GM12801 (cell line): ENCODE results near the gene SELENOV.

Source experiments
- CTCF ChIP-seq: IDR thresholded peaks from one replicate; pipeline ENCODE4 v1.5.1; 2011; ENCODE audit warnings: control low read depth; ENCODE audit not compliant: insufficient read length; ENCODE audit errors: extremely low read depth

SELENOV gene

GRCh38 chr19:39555883-39556282 lies 40.9 kb downstream of the SELENOV start:
- no peak for TF ChIP-seq CTCF

GRCh38 chr19:39557811-39558623 lies 43.1 kb downstream of the SELENOV start:
- TF ChIP-seq CTCF: no peak

DNA sequence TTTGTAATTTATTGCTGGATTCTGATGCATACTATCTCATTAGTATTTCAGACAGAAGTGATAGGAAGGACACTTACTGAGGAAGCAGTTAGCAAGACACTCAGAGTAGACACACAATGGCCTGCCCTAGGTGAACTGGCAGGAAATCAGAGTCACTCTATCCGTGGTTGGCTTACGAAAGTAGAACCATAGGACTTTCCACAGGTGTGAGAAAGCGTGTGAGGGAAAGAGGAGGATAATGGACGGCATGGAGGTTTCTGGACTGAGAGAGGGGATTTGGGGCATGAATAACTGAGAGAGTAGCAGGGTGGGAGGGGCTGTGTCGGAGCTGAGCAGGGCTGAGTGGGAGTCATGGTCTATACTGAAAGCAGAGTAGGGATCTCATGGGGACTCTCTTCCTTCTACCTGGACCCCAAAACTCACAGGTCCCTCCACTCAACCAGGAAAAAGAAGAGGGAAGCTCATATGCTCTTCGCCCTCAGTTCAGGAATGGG lies 43.7 kb downstream of the SELENOV start:
- TF ChIP-seq CTCF: no peak

GRCh38 chr19:39563408-39563807 lies 48.5 kb downstream of the SELENOV start:
- no peak for TF ChIP-seq CTCF

GRCh38 chr19:39566064-39566463 lies 51.1 kb downstream of the SELENOV start:
- no peak for TF ChIP-seq CTCF

GRCh38 chr19:39568604-39569003 lies 53.7 kb downstream of the SELENOV start:
- TF ChIP-seq CTCF: no peak
